IPS-11a (cell line): ENCODE results near the gene ABR.
"Not testable (repeated sequence)": the region's sequence is repeated elsewhere in the genome, so short reads cannot be mapped to it uniquely, and the experiment has no call there.

ENCODE experiments used
- H3K4me3 ChIP-seq: one replicate; pipeline ENCODE4 v1.5.1; 2013; ENCODE audit warnings: low read depth, low read length, control low read depth

ABR gene

GRCh38 chr17:1150863-1151600, 28.7 kb downstream of the ABR start:
- no peak overlapping the region for H3K4me3 ChIP-seq

- H3K4me3 ChIP-seq, result no peak overlapping the region
Observed at GRCh38 chr17:1149869-1150268, 29.9 kb downstream of the ABR start.

- no peak overlapping the region for H3K4me3 ChIP-seq
Observed at GRCh38 chr17:1147664-1148063, 32.1 kb downstream of the ABR start.

- H3K4me3 ChIP-seq, result no peak overlapping the region
Observed at GRCh38 chr17:1146561-1147265, 33.1 kb downstream of the ABR start.

GRCh38 chr17:1145311-1145986, 34.3 kb downstream of the ABR start:
- no peak overlapping the region for H3K4me3 ChIP-seq

- no peak overlapping the region for H3K4me3 ChIP-seq
Observed at GRCh38 chr17:1144162-1144561, 35.6 kb downstream of the ABR start.

GRCh38 chr17:1143573-1143972, 36.2 kb downstream of the ABR start:
- no peak overlapping the region for H3K4me3 ChIP-seq

- no peak overlapping the region for H3K4me3 ChIP-seq
Observed at GRCh38 chr17:1142561-1142971, 37.2 kb downstream of the ABR start.

GRCh38 chr17:1137465-1137894, 42.3 kb downstream of the ABR start:
- H3K4me3 ChIP-seq, result no peak overlapping the region

GRCh38 chr17:1136748-1137147, 43.0 kb downstream of the ABR start:
- no peak overlapping the region for H3K4me3 ChIP-seq

- H3K4me3 ChIP-seq, result no peak overlapping the region
Observed at GRCh38 chr17:1134634-1135324, 45.0 kb downstream of the ABR start.

GRCh38 chr17:1130191-1130590, 49.6 kb downstream of the ABR start:
- no peak overlapping the region for H3K4me3 ChIP-seq

GRCh38 chr17:1128463-1128862, 51.3 kb downstream of the ABR start:
- H3K4me3 ChIP-seq, result not testable (repeated sequence)

- no peak overlapping the region for H3K4me3 ChIP-seq
Observed at GRCh38 chr17:1126801-1127550, 52.8 kb downstream of the ABR start.

GRCh38 chr17:1126250-1126797, 53.5 kb downstream of the ABR start:
- H3K4me3 ChIP-seq, result no peak overlapping the region

GRCh38 chr17:1125788-1126145, 54.0 kb downstream of the ABR start:
- H3K4me3 ChIP-seq, result no peak overlapping the region

GRCh38 chr17:1124896-1125787, 54.6 kb downstream of the ABR start:
- H3K4me3 ChIP-seq, result no peak overlapping the region

GRCh38 chr17:1123921-1124715, 55.7 kb downstream of the ABR start:
- H3K4me3 ChIP-seq, result no peak overlapping the region

- no peak overlapping the region for H3K4me3 ChIP-seq
Observed at GRCh38 chr17:1123393-1123831, 56.4 kb downstream of the ABR start.
